GM12878 (cell line): ENCODE results near the gene CXXC5. TPM values are rescaled to one million over a fixed set of nuclear protein-coding genes. Genes with fewer than 3 reads are reported as not detected.
A peak's percentile ranks its signal among the peaks of the same experiment; 100 is the strongest.

Experiments used
- ATF7 ChIP-seq: fragments of 450-650 bp; IDR thresholded peaks from 2 replicates; pipeline ENCODE4 v1.6.1; 2016; ENCODE audit warnings: low read depth, mild to moderate bottlenecking
- BCL11A ChIP-seq: IDR thresholded peaks from 2 replicates; pipeline ENCODE4 v1.6.1; 2011; ENCODE audit warnings: low read depth, low read length
- DPF2 ChIP-seq: fragments of 450-650 bp; IDR thresholded peaks from 2 replicates; pipeline ENCODE4 v1.6.1; 2017; ENCODE audit warnings: mild to moderate bottlenecking
- E4F1 ChIP-seq: fragments of 450-650 bp; IDR thresholded peaks from 2 replicates; pipeline ENCODE4 v1.6.1; 2018; ENCODE audit warnings: borderline replicate concordance, mild to moderate bottlenecking; ENCODE audit not compliant: partially characterized antibody
- GATAD2B ChIP-seq: fragments of 450-650 bp; conservative IDR thresholded peaks from 2 replicates; pipeline ENCODE4 v1.6.1; 2017; ENCODE audit warnings: low read depth, mild to moderate bottlenecking, moderate library complexity
- IKZF1 ChIP-seq: fragments of 450-650 bp; conservative IDR thresholded peaks from 2 replicates; pipeline ENCODE4 v1.6.1; 2017; ENCODE audit warnings: antibody characterized with exemption, mild to moderate bottlenecking
- IKZF2 ChIP-seq, 2 experiments: fragments of 450-650 bp; IDR thresholded peaks; 2 replicates each; pipeline ENCODE4 v1.6.1; 2017; ENCODE audit warnings: mild to moderate bottlenecking in 2 of 2, moderate library complexity in 2 of 2
- LARP7 ChIP-seq: fragments of 450-650 bp; IDR thresholded peaks from 2 replicates; pipeline ENCODE4 v1.6.1; 2017; ENCODE audit warnings: mild to moderate bottlenecking
- MYC ChIP-seq: IDR thresholded peaks from 2 replicates; pipeline ENCODE4 v1.6.1; 2011; ENCODE audit warnings: mild to moderate bottlenecking, low read length, moderate library complexity, inconsistent platforms; ENCODE audit not compliant: insufficient read depth, insufficient replicate concordance, insufficient read length, severe bottlenecking
- NFIC ChIP-seq: IDR thresholded peaks from 2 replicates; pipeline ENCODE4 v1.6.1; 2012; ENCODE audit warnings: low read depth, mild to moderate bottlenecking, inconsistent platforms, low read length, moderate library complexity
- NR2F1 ChIP-seq: fragments of 450-650 bp; conservative IDR thresholded peaks from 2 replicates; pipeline ENCODE4 v1.6.1; 2017; ENCODE audit warnings: mild to moderate bottlenecking
- PBX3 ChIP-seq: IDR thresholded peaks from 2 replicates; pipeline ENCODE4 v1.6.1; 2011; ENCODE audit warnings: mild to moderate bottlenecking, low read depth, low read length, moderate library complexity; ENCODE audit not compliant: insufficient replicate concordance
- RAD21 ChIP-seq: IDR thresholded peaks from 2 replicates; pipeline ENCODE4 v1.6.1; 2011; ENCODE audit warnings: mild to moderate bottlenecking, low read depth, low read length, moderate library complexity; ENCODE audit not compliant: insufficient read depth
- RCOR1 ChIP-seq: conservative IDR thresholded peaks from 2 replicates; pipeline ENCODE4 v1.6.1; 2012; ENCODE audit warnings: low read depth, low read length, improper control_type of control experiment
- RELA ChIP-seq: fragments of 450-650 bp; IDR thresholded peaks from 2 replicates; pipeline ENCODE4 v1.8.0; 2014; ENCODE audit warnings: borderline replicate concordance; ENCODE audit not compliant: partially characterized antibody
- REST ChIP-seq: IDR thresholded peaks from 2 replicates; pipeline ENCODE4 v1.6.1; 2012; ENCODE audit warnings: mild to moderate bottlenecking, low read depth, low read length
- polyA plus RNA-seq, 11 experiments: library from polyadenylated mRNA; depleted of rRNA in 4 of 11; unstranded in 6 of 11; stranded (reverse) in 5 of 11; fragments of >200 nt; fragmentation: Nextera tagmentation in 4 of 11; fragmentation: Illumina TruSeq in 1 of 11; extraction: Ambion mirVana in 4 of 11; extraction: Trizol in 1 of 11; gene quantifications; 1 replicate in 1 of 11; 2 replicates in 10 of 11; pipeline versions ENCODE4 v1.2.1 to v1.2.3, GENCODE V29; 2011 to 2016; ENCODE audit warnings: inconsistent platforms in 2 of 11, missing spikeins in 2 of 11, low read depth in 1 of 11
- total RNA-seq, 4 experiments: library from RNA; depleted of rRNA in 3 of 4; stranded (reverse); fragments of >200 nt in 3 of 4; fragmentation: Illumina TruSeq in 1 of 4; extraction: Trizol in 1 of 4; gene quantifications; 2 replicates each; pipeline versions ENCODE4 v1.2.1 to v1.2.3, GENCODE V29; 2013 to 2021

CXXC5 gene
- total and polyA plus RNA-seq, 10 of the 15 experiments (the other 5 are each of a cell fraction or from before 2014, with no cell fraction given): 1.8 to 90.8 (median 40.7) TPM

GRCh38 chr5:139701056-139701741 is 53.0 kb downstream of the CXXC5 start (continued):
- TF ChIP-seq E4F1 (peak; percentile 5), PBX3 (peak; percentile 23), NFIC (no peak), MYC (no peak), RELA (no peak), RCOR1 (no peak), BCL11A (no peak), IKZF1 (peak; percentile 65), REST (no peak), RAD21 (no peak), LARP7 (no peak), IKZF2 (IDR thresholded peaks at IDR 0.05) (no peak; a peak in 1 of 4 replicates), GATAD2B (0 out of 2 replicates have a peak, but pooled peaks have one; percentile 67), NR2F1 (peak; percentile 39; the same call in 1 of the 2 replicates), ATF7 (no peak), DPF2 (peak; percentile 64; the same call in 1 of the 2 replicates)
